Loucy (cell line): Measurements from ENCODE around the gene FAM98C.

Experiments used
- H2AFZ ChIP-seq: fragments of 200-600 bp; sonication (generic); 2 replicates; pipeline ENCODE4 v1.6.0; 2016; ENCODE audit warnings: antibody characterized with exemption, mild to moderate bottlenecking, low read length, moderate library complexity
- H3F3A ChIP-seq: fragments of 200-600 bp; 2 replicates; pipeline ENCODE4 v1.6.0; 2016; ENCODE audit warnings: antibody characterized with exemption, low read depth, mild to moderate bottlenecking
- H3K27me3 ChIP-seq: fragments of 200-600 bp; sonication (generic); 2 replicates; pipeline ENCODE4 v1.6.1; 2014; ENCODE audit warnings: low read length, mild to moderate bottlenecking; ENCODE audit not compliant: insufficient read depth, poor library complexity, severe bottlenecking
- H3K36me3 ChIP-seq: fragments of 200-600 bp; sonication (generic); 2 replicates; pipeline ENCODE4 v1.6.1; 2016; ENCODE audit warnings: low read length; ENCODE audit not compliant: insufficient read depth
- H3K4me1 ChIP-seq: fragments of 200-600 bp; sonication (generic); 2 replicates; pipeline ENCODE4 v1.5.1; 2014; ENCODE audit warnings: low read length, mild to moderate bottlenecking; ENCODE audit not compliant: insufficient read depth, poor library complexity, severe bottlenecking
- H3K4me2 ChIP-seq: fragments of 200-600 bp; sonication (generic); 2 replicates; pipeline ENCODE4 v1.6.0; 2014; ENCODE audit warnings: antibody characterized with exemption, low read length, low read depth, mild to moderate bottlenecking; ENCODE audit not compliant: poor library complexity, severe bottlenecking
- H3K4me3 ChIP-seq: fragments of 200-600 bp; sonication (generic); 2 replicates; pipeline ENCODE4 v1.5.1; 2014; ENCODE audit warnings: low read length, mild to moderate bottlenecking, mixed read lengths; ENCODE audit not compliant: poor library complexity, severe bottlenecking
- H3K79me2 ChIP-seq: fragments of 200-600 bp; sonication (generic); 2 replicates; pipeline ENCODE4 v1.6.1; 2014; ENCODE audit warnings: low read length; ENCODE audit not compliant: insufficient read depth
- H3K9ac ChIP-seq: fragments of 200-600 bp; sonication (generic); 2 replicates; pipeline ENCODE4 v1.6.0; 2014; ENCODE audit warnings: mild to moderate bottlenecking, low read depth, low read length, moderate library complexity; ENCODE audit not compliant: poor library complexity, severe bottlenecking
- H3K9me2 ChIP-seq: fragments of 200-600 bp; sonication (generic); replicated peaks from 2 replicates; pipeline ENCODE4 v1.6.1; 2016; ENCODE audit warnings: low read depth, low read length, mixed read lengths
- H3K9me3 ChIP-seq: fragments of 200-600 bp; sonication (generic); 2 replicates; pipeline ENCODE4 v1.6.1; 2014; ENCODE audit warnings: mild to moderate bottlenecking, antibody characterized with exemption, low read length, low read depth; ENCODE audit not compliant: insufficient read depth
- H4K20me1 ChIP-seq: fragments of 200-600 bp; sonication (generic); 2 replicates; pipeline ENCODE4 v1.6.0; 2014; ENCODE audit warnings: antibody characterized with exemption, low read length, mild to moderate bottlenecking; ENCODE audit not compliant: insufficient read depth, poor library complexity, severe bottlenecking
- EZH2phosphoT487 ChIP-seq: fragments of 200-600 bp; IDR thresholded peaks from 2 replicates; pipeline ENCODE4 v1.6.1; 2018; ENCODE audit warnings: antibody characterized with exemption, mild to moderate bottlenecking, moderate library complexity, borderline replicate concordance
- TF ChIP-seq, protein P1 (sequence below): fragments of 200-600 bp; sonication (generic); conservative IDR thresholded peaks from 2 replicates; pipeline ENCODE4 v1.5.1; 2014; ENCODE audit warnings: mild to moderate bottlenecking, antibody characterized with exemption, low read length

The FAM98C gene

DNA sequence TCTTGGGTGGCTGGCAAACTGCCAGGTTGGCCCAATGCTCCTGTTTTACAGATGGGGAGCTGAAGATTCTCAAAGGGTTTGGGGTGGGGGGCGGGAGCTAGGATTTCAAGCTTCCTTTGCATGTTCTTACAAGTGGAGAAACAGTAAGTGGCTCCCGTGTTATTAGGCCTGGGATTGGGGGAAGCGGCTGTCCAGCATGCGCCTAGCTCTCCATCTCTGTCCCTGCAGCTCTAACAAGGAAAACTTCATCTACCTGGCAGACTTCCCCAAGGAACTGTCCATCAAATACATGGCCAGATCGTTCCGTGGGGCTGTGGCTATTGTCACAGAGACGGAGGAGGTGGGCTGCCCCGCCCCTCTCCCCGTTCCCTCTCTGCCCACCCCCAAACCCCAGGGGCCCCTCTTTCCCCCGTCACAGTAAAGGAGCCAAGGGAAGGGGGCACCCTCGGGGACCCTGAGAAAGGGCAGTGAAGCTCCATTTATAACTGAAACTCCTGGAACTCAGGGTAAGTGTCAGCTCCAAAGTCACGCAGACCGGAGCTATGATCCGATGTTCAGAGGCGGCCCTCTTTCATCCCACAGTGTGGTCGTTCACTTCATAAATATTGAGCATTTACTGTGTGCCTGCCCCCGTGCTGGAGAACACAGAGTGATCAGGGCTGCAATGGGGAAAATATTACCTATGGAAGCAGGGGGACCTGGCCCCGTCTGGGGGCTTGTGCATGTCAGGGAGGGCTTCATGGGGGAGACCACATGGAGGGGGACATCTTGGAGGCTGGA is 43.5 kb upstream of the FAM98C start:
- Histone ChIP-seq H3F3A (no peaks in the 10 kb centered on the region), H2AFZ (no peak overlapping the region), H3K27me3 (no peaks in the 10 kb centered on the region), H3K9me3 (no peaks in the 10 kb centered on the region), H3K4me1 (no peaks in the 10 kb centered on the region), H3K36me3 (no peaks in the 10 kb centered on the region), H3K79me2 (no peaks in the 10 kb centered on the region), H3K4me2 (no peak overlapping the region), H3K4me3 (no peak overlapping the region), H3K9ac (no peak overlapping the region), H3K9me2 (no peaks in the 10 kb centered on the region), H4K20me1 (no peaks in the 10 kb centered on the region)
- no peak for TF ChIP-seq EZH2phosphoT487
- TF ChIP-seq, protein P1, sequence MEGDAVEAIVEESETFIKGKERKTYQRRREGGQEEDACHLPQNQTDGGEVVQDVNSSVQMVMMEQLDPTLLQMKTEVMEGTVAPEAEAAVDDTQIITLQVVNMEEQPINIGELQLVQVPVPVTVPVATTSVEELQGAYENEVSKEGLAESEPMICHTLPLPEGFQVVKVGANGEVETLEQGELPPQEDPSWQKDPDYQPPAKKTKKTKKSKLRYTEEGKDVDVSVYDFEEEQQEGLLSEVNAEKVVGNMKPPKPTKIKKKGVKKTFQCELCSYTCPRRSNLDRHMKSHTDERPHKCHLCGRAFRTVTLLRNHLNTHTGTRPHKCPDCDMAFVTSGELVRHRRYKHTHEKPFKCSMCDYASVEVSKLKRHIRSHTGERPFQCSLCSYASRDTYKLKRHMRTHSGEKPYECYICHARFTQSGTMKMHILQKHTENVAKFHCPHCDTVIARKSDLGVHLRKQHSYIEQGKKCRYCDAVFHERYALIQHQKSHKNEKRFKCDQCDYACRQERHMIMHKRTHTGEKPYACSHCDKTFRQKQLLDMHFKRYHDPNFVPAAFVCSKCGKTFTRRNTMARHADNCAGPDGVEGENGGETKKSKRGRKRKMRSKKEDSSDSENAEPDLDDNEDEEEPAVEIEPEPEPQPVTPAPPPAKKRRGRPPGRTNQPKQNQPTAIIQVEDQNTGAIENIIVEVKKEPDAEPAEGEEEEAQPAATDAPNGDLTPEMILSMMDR, result no peak

DNA sequence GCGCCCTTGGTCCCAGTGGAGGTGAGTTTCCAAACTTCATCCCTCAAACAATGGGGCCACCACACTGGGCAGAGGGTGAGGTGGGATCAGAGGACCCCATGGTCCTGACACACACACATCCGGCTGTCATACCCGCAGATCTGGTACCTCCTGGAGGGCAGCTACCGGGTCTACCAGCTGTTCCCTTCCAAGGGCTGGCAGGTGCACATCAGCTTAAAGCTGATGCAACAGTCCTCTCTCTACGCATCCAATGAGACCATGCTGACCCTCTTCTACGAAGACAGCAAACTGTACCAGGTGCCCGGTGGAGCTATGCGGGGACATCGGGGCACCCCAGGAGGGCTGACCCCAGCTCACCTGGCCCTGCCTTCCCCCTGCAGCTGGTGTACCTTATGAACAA is 42.5 kb upstream of the FAM98C start:
- H3K9me3 ChIP-seq, result no peaks in the 10 kb centered on the region
- H3K9me2 ChIP-seq, result no peaks in the 10 kb centered on the region
- H3K9ac ChIP-seq, result no peak overlapping the region
- no peaks in the 10 kb centered on the region for H4K20me1 ChIP-seq
- no peaks in the 10 kb centered on the region for H3K36me3 ChIP-seq
- TF ChIP-seq, protein P1, result no peak
- TF ChIP-seq EZH2phosphoT487, result no peak
- H3F3A ChIP-seq, result no peaks in the 10 kb centered on the region
- H3K27me3 ChIP-seq, result no peaks in the 10 kb centered on the region
- no peak overlapping the region for H3K4me3 ChIP-seq
- no peaks in the 10 kb centered on the region for H3K4me1 ChIP-seq
- H3K79me2 ChIP-seq, result no peaks in the 10 kb centered on the region
- H3K4me2 ChIP-seq, result no peak overlapping the region
- H2AFZ ChIP-seq, result no peak overlapping the region

DNA sequence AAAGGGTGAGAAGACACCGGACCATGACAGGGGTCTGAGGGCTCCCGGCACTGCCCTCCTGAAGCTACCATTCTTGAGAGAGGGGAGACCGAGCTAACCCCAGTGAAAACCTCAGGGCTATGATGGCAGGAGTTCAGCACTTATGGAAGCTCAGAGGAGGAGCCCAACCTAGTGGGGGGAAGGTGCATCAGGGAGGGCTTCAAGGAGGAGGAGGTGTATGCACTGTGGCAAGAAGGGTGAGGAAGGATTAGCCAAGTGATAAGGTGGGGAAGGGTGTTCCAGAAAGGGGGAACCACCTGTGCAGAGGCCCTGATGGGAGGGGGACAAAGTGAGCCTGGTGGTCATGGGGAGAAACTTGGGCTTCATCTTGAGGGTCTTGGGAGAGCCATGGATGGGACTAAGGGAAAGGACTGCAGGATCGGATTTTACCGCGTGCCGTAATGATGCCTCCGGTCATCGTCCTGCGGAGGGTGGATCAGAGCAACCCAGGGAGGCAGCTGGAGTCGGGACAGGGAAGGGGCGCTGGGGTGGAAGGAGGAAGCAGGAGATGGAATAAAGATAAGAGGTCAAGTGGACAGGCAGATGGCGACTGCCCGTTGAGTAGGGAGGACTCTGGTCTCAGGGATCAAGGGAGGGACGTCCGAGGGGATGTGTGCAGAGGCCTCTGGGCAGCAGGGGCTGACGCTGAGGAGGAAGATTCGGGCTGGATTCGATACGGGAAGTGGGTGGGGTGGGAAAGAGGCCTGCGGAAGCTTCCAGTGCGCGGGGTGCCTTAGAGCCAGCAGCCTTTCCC is 41.9 kb upstream of the FAM98C start:
- TF ChIP-seq, protein P1, result no peak
- TF ChIP-seq EZH2phosphoT487, result no peak
- no peaks in the 10 kb centered on the region for H3K9me2 ChIP-seq
- no peaks in the 10 kb centered on the region for H3K27me3 ChIP-seq
- no peaks in the 10 kb centered on the region for H4K20me1 ChIP-seq
- H2AFZ ChIP-seq, result no peak overlapping the region; the same call in 1 of the 2 replicates
- H3F3A ChIP-seq, result no peaks in the 10 kb centered on the region
- H3K9me3 ChIP-seq, result no peaks in the 10 kb centered on the region
- H3K4me3 ChIP-seq, result peak overlapping the region; percentile 70
- H3K4me2 ChIP-seq, result peak overlapping the region; percentile 67
- no peaks in the 10 kb centered on the region for H3K79me2 ChIP-seq
- H3K9ac ChIP-seq, result no peak overlapping the region
- no peaks in the 10 kb centered on the region for H3K4me1 ChIP-seq
- H3K36me3 ChIP-seq, result no peaks in the 10 kb centered on the region
